Activated T-cell treated with anti-CD3 and anti-CD28 coated beads for 48 hours (primary cell): ENCODE results near the gene MTERF4.
A peak's percentile ranks its signal among the peaks of the same experiment; 100 is the strongest.

ENCODE experiments used
- DNase-seq: peaks from one replicate; pipeline ENCODE4 v3.0.0-alpha.2; 2020; ENCODE audit warnings: low read depth

The MTERF4 gene, protein sequence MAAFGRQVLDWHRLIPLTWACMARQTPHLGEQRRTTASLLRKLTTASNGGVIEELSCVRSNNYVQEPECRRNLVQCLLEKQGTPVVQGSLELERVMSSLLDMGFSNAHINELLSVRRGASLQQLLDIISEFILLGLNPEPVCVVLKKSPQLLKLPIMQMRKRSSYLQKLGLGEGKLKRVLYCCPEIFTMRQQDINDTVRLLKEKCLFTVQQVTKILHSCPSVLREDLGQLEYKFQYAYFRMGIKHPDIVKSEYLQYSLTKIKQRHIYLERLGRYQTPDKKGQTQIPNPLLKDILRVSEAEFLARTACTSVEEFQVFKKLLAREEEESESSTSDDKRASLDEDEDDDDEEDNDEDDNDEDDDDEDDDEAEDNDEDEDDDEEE

GRCh38 chr2:241102239-241102803 lies at the start of gene MTERF4:
Gene MTERF4 (minus strand): TSS chr2:241102287. CDS start chr2:241102273, 14 bp downstream.
- peak; percentile 88 for DNase-seq

GRCh38 chr2:241150660-241151530 lies 48.8 kb upstream of the MTERF4 start:
- no peak for DNase-seq

DNA sequence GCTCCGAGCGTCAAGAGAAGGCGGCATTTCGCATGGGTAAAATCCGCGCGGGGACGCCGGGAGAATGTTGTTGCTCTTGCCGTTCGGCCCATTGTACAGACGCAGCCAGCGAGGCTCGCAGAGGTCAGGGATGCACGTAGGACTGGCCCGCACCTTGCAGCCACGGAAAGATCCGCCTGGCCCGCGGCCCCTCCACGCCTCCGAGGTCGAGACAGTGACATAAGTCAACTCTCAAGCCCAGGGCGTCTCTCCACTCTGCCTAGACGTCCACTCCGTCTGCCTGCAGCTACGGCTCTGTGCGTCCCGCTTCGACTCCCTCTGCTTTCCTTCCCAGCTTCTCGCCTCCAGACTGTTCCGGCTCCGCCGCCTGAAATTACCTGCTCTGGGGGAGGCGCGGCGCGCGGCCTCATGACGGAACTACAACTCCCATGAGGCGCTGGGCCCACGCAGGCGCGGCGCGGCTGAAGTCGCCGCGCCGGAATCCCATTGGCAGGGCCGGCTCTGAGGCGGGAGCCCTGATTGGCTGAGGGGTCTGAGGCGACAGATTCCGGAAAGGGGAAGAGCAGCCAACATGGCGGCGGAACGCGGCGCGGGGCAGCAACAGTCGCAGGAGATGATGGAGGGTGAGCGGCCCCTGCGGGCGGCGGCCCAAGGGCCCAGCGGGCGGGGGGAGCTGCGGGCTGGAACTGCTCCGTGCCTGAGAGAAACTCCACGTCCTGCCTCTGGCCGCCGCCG lies 48.0 kb upstream of the MTERF4 start, which contains the start of gene PPP1R7:
Gene PPP1R7, plus strand, starts transcription at position 543 of the 735 bp plus-strand sequence. Its CDS starts 29 bp downstream, at position 572.
- peak; percentile 95 for DNase-seq

DNA sequence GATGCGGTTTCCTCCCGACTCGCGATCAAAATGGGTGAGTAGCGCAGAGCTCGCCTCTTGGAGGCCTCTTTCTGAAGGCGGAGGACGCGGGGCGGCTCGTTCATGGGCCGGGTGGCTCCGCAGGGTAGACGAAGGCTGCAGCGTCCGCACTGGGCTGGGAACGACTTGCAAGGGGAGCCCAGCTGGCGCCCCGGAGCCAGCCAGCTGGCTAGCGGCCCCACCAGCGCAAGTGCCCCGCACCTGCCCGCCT lies 47.5 kb upstream of the MTERF4 start:
- DNase-seq: no peak

DNA sequence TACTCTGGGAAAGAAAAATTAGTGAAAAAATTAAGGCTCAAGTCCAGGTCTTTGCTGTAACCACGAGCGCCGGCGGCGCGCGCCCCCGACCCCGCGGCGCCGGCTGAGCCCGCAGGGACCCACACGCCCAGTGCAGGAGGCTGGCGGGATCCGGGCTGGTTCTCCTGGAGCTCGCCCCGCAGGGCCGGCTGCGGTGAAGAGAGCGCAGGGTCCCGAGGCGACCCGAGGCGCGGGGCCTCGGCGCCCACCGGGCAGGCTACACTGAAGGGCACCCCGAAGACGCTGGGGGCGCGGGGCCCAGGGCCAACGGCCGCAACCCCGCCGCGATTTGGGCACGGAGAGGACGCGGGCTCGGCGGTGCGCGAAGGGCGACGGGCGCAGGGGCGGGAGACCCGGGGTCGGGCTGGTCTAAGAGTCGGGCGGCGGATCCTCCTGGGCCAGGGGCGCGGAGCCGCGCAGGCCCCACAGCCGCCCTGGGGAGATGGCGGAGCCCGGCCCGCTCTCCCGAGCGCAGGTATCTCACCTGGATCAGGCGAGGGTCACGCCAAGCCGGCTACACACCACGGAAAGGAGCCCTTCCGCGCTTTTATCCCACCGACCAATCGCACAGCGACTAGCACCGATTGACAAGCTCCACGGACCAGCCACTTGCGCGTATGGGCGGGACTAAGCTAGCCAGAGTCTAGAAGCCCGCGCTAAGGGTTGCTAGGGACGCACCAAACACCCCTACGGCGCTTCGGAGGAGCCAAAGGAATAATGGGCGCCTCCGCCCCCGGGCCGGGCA lies 47.0 kb upstream of the MTERF4 start, which contains the start of gene PASK:
Gene PASK, minus strand, starts transcription at position 582 of the 784 bp plus-strand sequence. CDS start 6,440 bp downstream, outside the sequence.
- peak; percentile 92 for DNase-seq

DNA sequence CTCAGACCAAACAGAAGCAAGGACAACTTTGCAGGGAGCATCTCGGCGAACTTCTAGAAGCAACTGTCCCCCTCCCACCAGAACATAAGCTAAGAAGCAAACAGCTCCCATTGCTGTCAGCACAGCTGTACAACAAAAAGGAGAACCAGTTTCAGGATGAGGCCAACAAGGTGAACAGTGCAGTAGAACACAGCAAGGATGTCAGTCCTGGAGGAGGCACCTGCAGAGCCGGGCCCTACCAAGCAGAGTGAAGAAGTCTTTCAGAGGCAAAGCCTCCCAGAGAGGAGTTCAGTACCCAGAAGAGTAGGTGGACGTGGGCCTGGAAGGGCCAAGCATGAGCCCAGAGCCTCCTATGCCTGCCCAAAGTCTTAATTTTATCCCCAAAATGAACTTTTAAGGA lies 46.2 kb upstream of the MTERF4 start:
- no peak for DNase-seq

- DNase-seq: no peak
Observed at GRCh38 chr2:241147336-241147735, 45.2 kb upstream of the MTERF4 start.

DNA sequence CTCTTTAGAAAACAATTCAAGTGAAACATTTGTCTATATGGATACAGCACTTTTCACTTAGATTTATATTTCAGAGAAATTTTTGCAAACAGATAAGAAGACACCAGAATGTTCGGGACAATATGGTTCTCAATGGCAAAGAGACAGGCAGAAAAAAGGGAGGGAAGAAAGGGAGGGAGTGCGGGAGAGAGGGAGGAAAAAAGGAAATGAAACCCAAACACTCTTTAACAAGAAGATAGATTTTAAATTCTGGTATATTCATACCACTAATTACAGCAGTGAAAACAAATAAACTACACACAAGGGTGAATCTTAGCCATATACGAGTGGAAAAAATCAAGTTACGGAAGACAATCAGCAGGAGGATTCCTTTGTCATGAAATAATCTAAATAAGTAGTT lies 44.2 kb upstream of the MTERF4 start:
- DNase-seq: no peak

- DNase-seq: no peak
Observed at GRCh38 chr2:241142593-241142992, 40.5 kb upstream of the MTERF4 start.

DNA sequence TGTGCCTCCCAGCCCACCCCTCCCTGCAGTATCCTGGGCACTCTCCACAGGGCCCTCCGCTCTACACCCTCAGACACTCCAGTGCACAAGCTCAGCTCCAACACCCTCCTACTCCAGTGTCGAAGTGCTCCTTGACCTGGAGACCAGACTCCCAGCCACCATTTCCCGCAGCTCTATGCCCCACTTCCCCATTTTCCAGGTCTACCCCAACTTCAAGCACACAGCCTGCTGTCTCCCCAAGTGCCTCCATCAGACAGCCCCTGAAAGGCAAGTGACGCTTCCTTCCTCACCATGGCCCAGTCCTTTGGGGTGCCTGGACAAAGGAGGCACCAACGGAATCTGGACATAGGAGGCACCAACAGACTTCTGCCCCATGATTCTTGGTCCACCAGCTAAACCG lies 40.0 kb upstream of the MTERF4 start:
- DNase-seq: no peak

GRCh38 chr2:241141214-241141770 lies 39.2 kb upstream of the MTERF4 start:
- DNase-seq: no peak

DNA sequence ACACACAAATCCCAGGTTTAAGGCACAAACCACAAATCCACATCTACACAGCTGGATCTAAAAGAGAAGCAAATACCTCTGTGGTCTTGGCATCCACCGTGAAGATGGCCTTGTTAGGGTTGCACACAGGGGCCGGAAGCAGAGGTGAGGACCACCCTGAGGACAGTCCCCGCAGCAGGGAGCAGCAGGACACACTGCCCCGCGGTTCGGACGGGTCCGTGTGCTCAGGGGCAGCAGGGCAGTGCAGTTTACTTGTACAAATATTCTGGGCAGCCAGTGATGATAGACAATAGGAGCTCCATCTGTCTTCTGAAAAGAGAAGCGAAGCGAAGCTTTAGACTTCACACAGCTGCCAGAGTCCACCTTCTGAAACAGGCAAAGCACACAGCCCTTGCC lies 38.4 kb upstream of the MTERF4 start:
- DNase-seq: no peak

- no peak for DNase-seq
Observed at GRCh38 chr2:241139531-241140444, 37.7 kb upstream of the MTERF4 start.

DNA sequence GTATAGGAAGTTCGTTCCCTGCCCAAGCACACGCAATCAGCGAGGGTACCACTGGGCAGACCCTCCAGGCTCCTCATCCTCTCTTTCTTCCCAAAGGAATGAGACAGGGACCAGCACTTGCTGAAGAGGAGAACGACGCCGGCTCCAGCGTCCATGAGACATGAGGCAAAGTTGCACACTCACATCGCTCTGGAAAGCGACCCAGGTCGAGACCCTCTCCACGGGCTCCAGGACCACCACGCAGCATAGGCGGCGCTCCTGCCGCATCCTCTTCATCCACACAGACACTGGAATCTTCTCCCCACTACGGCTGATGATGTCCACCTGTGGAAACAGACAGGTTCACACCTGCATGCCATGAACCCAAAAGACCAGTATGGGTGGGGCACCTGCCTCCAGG lies 36.4 kb upstream of the MTERF4 start:
- DNase-seq: no peak

GRCh38 chr2:241137276-241138190 lies 35.4 kb upstream of the MTERF4 start:
- no peak for DNase-seq

DNA sequence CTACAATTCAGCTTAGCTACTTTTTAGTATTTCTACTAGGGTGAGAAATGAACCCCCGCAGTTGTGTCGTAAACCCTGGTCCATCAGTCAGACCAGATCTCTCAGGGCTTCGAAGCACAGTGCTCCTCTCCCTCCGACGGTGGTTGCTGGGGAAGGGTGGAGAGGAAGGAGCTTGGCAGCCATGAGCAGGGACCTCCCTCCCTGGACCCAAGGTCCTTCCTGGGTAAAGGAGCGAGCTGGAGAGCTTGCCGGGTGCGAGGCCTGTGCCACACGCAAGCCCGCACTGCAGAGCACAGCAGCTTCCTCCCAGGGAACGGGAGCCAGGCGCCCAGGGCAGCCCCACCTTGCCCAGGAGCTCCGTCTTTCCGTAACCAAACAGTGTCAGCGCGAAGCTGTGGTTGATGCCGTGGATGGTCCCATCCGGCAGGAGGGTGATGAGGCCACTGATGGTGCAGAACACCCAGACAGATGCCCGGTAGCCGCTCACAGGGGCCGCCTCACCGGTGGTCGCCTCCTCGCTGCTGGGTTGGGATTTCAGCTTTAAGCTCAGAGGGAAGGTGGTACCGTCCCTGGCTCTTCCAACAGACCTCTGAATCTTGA lies 34.7 kb upstream of the MTERF4 start:
- no peak for DNase-seq

DNA sequence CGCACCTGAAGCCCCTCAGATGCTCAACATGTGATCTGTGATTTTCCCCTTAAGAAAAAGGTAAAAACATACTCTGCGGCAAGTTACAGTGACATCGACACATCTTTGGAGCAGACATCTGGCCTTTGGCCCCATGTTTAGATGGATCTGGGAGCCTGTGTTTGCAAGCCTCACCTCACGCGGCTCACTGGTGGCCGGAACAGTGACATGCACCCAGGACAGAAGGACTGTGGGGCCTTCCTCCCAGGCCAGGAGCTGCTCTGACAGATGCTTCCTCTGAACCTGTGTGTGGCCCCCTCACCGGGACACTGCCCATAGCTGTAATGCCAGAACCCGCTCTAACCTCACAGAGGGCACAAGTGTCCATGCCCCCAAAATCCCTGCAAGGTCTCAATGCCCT lies 34.1 kb upstream of the MTERF4 start:
- DNase-seq: no peak

- DNase-seq: no peak
Observed at GRCh38 chr2:241135737-241136136, 33.6 kb upstream of the MTERF4 start.
